AG04450 (cell line): ENCODE data around the gene TAF6. TPM values are rescaled to one million over a fixed set of nuclear protein-coding genes. Genes with fewer than 3 reads are reported as not detected.

Source experiments
- CTCF ChIA-PET: fragments of 300-600, 350-600 bp; formaldehyde crosslinking; extraction: SDS; loops from one replicate; lab custom pipeline; 2022; ENCODE audit warnings: antibody characterized with exemption, inconsistent platforms; lab: Charles Lee
- POLR2A ChIA-PET: fragments of 350-600 bp; formaldehyde crosslinking; extraction: SDS; loops from one replicate; lab custom pipeline; 2021; ENCODE audit warnings: antibody characterized with exemption, inconsistent platforms; lab: Yijun Ruan, JAX
- DNase-seq: peaks from one replicate; pipeline ENCODE4 v3.0.0-alpha.2; 2011; ENCODE audit warnings: low read depth, low spot score
- H3K27ac ChIP-seq: one replicate; pipeline ENCODE4 v1.5.1; 2012; ENCODE audit warnings: low read depth, low read length, control low read depth
- H3K27me3 ChIP-seq: one replicate; pipeline ENCODE4 v1.6.0; 2012; ENCODE audit warnings: low read length; ENCODE audit not compliant: control insufficient read depth, insufficient read depth
- H3K4me3 ChIP-seq: 2 replicates; pipeline ENCODE4 v1.5.1; 2011; ENCODE audit warnings: mild to moderate bottlenecking, low read depth, low read length, control low read depth
- H3K9me3 ChIP-seq: 2 replicates; pipeline ENCODE4 v1.5.1; 2012; ENCODE audit warnings: low read length; ENCODE audit not compliant: control insufficient read depth, insufficient read depth
- polyA plus RNA-seq: library from polyadenylated mRNA; depleted of rRNA; stranded (reverse); fragments of >200 nt; gene quantifications from 2 replicates; pipeline ENCODE4 v1.2.3, GENCODE V29; 2011
- TF ChIP-seq, protein P1 (sequence below): IDR thresholded peaks from 2 replicates; pipeline ENCODE4 v1.5.1; 2011; ENCODE audit warnings: low read depth, low read length, control low read depth, inconsistent platforms

The TAF6 gene
- polyA plus RNA-seq, 1 experiment: 28.2 TPM

GRCh38 chr7:100080907-100081534, 38.1 kb downstream of the TAF6 start:
- DNase-seq: no peak
- Histone ChIP-seq H3K27me3 (no peaks in the 10 kb centered on the region), H3K27ac (peak overlapping the region; percentile 84), H3K9me3 (peaks cover 14% of the 10 kb centered on the region), H3K4me3 (peak overlapping the region; percentile 95)
- ChIA-PET POLR2A (interaction anchor here (0.7 to 1.1 kb wide), 2 partner anchors 20 to 31 kb away, joined by 3 to 4 read pairs; partner anchors contain the start of genes MCM7 and ZSCAN21), CTCF (interaction anchor here (1.1 to 2.3 kb wide), 3 partner anchors 9 to 167 kb away, joined by 3 to 5 read pairs (median 4); no protein-coding TSS in a partner anchor)
- TF ChIP-seq, protein P1, sequence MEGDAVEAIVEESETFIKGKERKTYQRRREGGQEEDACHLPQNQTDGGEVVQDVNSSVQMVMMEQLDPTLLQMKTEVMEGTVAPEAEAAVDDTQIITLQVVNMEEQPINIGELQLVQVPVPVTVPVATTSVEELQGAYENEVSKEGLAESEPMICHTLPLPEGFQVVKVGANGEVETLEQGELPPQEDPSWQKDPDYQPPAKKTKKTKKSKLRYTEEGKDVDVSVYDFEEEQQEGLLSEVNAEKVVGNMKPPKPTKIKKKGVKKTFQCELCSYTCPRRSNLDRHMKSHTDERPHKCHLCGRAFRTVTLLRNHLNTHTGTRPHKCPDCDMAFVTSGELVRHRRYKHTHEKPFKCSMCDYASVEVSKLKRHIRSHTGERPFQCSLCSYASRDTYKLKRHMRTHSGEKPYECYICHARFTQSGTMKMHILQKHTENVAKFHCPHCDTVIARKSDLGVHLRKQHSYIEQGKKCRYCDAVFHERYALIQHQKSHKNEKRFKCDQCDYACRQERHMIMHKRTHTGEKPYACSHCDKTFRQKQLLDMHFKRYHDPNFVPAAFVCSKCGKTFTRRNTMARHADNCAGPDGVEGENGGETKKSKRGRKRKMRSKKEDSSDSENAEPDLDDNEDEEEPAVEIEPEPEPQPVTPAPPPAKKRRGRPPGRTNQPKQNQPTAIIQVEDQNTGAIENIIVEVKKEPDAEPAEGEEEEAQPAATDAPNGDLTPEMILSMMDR: no peak

DNA sequence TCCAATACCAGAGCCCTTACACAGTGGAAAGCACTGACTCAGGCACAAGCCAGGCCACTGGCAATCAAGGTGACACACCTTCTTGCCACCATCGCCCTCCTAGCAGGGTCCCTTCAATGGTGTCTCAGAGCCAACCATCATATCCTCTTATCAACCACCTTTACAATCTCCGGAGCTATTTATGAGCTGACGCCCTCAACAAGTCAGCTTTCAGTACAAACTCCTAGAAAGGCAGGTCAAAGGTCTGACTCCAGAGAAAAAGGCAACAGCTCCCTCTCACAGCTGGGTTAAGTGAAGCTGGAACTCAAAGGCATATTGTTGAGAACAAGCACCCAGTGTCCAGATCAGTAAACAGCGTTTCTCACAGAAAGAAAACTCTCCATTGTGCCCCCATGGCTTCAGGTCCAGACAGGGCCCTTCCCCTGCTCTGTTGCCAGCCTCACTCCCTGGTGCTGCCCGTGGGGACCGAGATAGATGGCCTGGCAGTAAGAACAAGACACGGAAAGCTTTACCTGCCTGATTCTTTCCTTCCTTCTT, 40.1 kb downstream of the TAF6 start:
- no peak overlapping the region for H3K27ac ChIP-seq
- H3K27me3 ChIP-seq: no peaks in the 10 kb centered on the region
- TF ChIP-seq, protein P1: no peak
- ChIA-PET POLR2A (no interaction called here), CTCF (no interaction called here)
- H3K9me3 ChIP-seq: peaks cover 33% of the 10 kb centered on the region
- no peak overlapping the region for H3K4me3 ChIP-seq
- no peak for DNase-seq

- H3K4me3 ChIP-seq: no peak overlapping the region
- DNase-seq: no peak
- no peak overlapping the region for H3K27ac ChIP-seq
- TF ChIP-seq, protein P1: no peak
- CTCF ChIA-PET: no interaction called here
- H3K27me3 ChIP-seq: no peaks in the 10 kb centered on the region
- POLR2A ChIA-PET: no interaction called here
- peaks cover 52% of the 10 kb centered on the region for H3K9me3 ChIP-seq
These were observed 42.0 kb downstream of the TAF6 start for GRCh38 chr7:100077205-100077604.

DNA sequence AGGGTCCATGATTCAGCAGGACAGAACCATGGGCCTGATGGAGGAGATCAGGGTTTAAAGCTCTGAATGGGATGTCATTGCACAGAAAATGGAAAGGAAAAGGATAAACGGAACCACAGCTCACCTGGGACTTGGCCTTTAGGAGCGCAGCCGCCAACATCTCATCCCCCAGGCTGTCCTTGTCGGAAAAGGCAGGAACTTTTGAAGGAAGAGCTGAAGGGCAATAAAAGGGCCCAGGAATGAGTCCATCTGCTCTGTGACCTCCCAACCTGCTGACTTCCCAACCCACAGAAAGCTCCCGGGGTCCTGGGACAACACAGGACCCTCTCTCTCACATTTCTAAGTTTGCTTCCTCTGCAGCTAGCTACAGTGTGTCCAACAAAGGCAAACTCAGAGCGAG, 43.7 kb downstream of the TAF6 start:
- Histone ChIP-seq H3K4me3 (no peak overlapping the region), H3K27ac (no peak overlapping the region), H3K27me3 (no peaks in the 10 kb centered on the region), H3K9me3 (peaks cover 69% of the 10 kb centered on the region)
- no peak for DNase-seq
- POLR2A ChIA-PET: interaction anchor here (0.6 kb wide), 1 partner anchor 659 kb away, joined by 9 read pairs; no protein-coding TSS in a partner anchor
- TF ChIP-seq, protein P1: no peak
- CTCF ChIA-PET: interaction anchor here (0.7 to 1.0 kb wide), 2 partner anchors 8 to 81 kb away, joined by 3 to 5 read pairs; no protein-coding TSS in a partner anchor

- no peak for DNase-seq
- ChIA-PET CTCF (no interaction called here), POLR2A (no interaction called here)
- no peaks in the 10 kb centered on the region for H3K27me3 ChIP-seq
- TF ChIP-seq, protein P1: no peak
- no peak overlapping the region for H3K27ac ChIP-seq
- H3K9me3 ChIP-seq: peaks cover 75% of the 10 kb centered on the region
- no peak overlapping the region for H3K4me3 ChIP-seq
These were observed 44.3 kb downstream of the TAF6 start for GRCh38 chr7:100074841-100075240.
